ENCODE results near the gene ANGPTL8. TPM values are rescaled to one million over a fixed set of nuclear protein-coding genes. Genes with fewer than 3 reads are reported as not detected.

Gene ANGPTL8
- total and polyA plus RNA-seq, 2 of the 13 experiments (the other 11 are each of a cell fraction or from before 2014, with no cell fraction given) = 27.3 to 243 TPM

DNA sequence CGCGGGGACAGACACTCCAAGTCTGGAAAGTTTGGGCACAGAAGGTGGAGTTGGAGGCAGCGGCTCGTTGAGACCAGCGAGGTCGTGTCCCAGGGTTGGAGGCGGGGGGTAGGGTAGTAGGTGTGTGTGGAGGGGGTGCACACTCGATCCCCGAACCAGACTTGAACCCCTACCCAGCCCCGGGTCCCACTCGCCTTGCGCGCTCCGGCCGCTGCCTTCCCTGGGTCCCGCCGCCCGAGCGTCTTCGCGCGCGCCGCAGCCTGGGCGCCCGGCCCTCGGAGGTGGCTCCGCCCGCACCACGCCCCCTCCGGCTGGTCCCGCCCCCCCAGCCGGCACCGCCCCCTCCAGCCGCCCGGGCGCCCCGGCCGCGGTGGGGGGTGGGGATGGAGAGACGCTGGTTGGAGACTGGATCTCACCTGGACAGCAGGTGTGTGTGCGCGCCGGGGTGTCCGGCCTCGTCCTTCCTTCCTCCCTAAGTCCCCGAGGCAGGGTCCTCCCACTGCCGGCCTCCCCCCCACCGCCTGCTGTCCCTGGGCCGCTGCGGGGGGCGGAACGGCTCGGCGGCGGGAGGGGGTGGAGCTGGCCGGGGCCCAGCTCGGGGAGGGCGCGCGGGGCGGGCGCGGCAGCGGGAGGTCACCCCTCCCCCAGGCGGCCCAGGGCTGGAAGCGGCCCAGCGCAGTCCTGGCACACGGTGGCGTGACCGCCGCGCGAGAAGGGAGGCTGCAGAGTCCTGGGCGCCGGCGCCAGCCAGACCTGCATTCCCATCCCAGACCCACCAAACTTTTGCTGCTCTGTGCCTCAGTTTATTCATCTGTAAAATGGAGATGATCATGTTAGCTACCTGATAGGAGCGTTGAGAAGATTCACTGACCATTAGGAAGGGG is 41.9 kb upstream of the ANGPTL8 start, which contains the start of gene KANK2 (continued):
- TF ChIP-seq, protein P1, sequence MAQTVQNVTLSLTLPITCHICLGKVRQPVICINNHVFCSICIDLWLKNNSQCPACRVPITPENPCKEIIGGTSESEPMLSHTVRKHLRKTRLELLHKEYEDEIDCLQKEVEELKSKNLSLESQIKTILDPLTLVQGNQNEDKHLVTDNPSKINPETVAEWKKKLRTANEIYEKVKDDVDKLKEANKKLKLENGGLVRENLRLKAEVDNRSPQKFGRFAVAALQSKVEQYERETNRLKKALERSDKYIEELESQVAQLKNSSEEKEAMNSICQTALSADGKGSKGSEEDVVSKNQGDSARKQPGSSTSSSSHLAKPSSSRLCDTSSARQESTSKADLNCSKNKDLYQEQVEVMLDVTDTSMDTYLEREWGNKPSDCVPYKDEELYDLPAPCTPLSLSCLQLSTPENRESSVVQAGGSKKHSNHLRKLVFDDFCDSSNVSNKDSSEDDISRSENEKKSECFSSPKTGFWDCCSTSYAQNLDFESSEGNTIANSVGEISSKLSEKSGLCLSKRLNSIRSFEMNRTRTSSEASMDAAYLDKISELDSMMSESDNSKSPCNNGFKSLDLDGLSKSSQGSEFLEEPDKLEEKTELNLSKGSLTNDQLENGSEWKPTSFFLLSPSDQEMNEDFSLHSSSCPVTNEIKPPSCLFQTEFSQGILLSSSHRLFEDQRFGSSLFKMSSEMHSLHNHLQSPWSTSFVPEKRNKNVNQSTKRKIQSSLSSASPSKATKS (CRISPR knock-in tag; IDR thresholded peaks at IDR 0.05) = no peak
- TF ChIP-seq DMAP1 (CRISPR knock-in tag; IDR thresholded peaks at IDR 0.05) = peak; percentile 52; the same call in 1 of the 2 replicates
- TF ChIP-seq NFE2 (CRISPR knock-in tag; IDR thresholded peaks at IDR 0.05) = no peak
- 0 out of 2 replicates have a peak, but pooled peaks have one; percentile 28 for TF ChIP-seq ZNF501 (CRISPR knock-in tag; IDR thresholded peaks at IDR 0.05)
- TF ChIP-seq ZNF335 (CRISPR knock-in tag; IDR thresholded peaks at IDR 0.05) = no peak
- TF ChIP-seq REPIN1 (CRISPR knock-in tag; IDR thresholded peaks at IDR 0.05; ENCODE audit: borderline replicate concordance, low read depth) = no peak
- TF ChIP-seq KLF15 (CRISPR knock-in tag; IDR thresholded peaks at IDR 0.05; ENCODE audit: borderline replicate concordance) = no peak
- no peak for TF ChIP-seq ARNT (IDR thresholded peaks at IDR 0.05)
- TF ChIP-seq, protein P2, sequence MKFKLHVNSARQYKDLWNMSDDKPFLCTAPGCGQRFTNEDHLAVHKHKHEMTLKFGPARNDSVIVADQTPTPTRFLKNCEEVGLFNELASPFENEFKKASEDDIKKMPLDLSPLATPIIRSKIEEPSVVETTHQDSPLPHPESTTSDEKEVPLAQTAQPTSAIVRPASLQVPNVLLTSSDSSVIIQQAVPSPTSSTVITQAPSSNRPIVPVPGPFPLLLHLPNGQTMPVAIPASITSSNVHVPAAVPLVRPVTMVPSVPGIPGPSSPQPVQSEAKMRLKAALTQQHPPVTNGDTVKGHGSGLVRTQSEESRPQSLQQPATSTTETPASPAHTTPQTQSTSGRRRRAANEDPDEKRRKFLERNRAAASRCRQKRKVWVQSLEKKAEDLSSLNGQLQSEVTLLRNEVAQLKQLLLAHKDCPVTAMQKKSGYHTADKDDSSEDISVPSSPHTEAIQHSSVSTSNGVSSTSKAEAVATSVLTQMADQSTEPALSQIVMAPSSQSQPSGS (CRISPR knock-in tag; IDR thresholded peaks at IDR 0.05) = no peak
- TF ChIP-seq SUZ12 (IDR thresholded peaks at IDR 0.05; ENCODE audit: low read depth, low read length) = no peak
- no peak for TF ChIP-seq EED (CRISPR knock-in tag; IDR thresholded peaks at IDR 0.05)
- TF ChIP-seq ZNF672 (CRISPR knock-in tag; IDR thresholded peaks at IDR 0.05) = no peak
- TF ChIP-seq ZNF674 (CRISPR knock-in tag; IDR thresholded peaks at IDR 0.05; ENCODE audit: low read depth) = no peak
- TF ChIP-seq, protein P3, sequence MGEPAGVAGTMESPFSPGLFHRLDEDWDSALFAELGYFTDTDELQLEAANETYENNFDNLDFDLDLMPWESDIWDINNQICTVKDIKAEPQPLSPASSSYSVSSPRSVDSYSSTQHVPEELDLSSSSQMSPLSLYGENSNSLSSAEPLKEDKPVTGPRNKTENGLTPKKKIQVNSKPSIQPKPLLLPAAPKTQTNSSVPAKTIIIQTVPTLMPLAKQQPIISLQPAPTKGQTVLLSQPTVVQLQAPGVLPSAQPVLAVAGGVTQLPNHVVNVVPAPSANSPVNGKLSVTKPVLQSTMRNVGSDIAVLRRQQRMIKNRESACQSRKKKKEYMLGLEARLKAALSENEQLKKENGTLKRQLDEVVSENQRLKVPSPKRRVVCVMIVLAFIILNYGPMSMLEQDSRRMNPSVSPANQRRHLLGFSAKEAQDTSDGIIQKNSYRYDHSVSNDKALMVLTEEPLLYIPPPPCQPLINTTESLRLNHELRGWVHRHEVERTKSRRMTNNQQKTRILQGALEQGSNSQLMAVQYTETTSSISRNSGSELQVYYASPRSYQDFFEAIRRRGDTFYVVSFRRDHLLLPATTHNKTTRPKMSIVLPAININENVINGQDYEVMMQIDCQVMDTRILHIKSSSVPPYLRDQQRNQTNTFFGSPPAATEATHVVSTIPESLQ (CRISPR knock-in tag; conservative IDR thresholded peaks at IDR 0.05) = no peak
- no peak for TF ChIP-seq GTF3A (CRISPR knock-in tag; conservative IDR thresholded peaks at IDR 0.05)
- TF ChIP-seq ZMYM2 (CRISPR knock-in tag; IDR thresholded peaks at IDR 0.05) = no peak
- TF ChIP-seq KDM5A (IDR thresholded peaks at IDR 0.05; ENCODE audit: borderline replicate concordance, low read length) = no peak; the same call in 1 of the 2 replicates
- no peak for TF ChIP-seq ZNF530 (CRISPR knock-in tag; IDR thresholded peaks at IDR 0.05; ENCODE audit: low read depth)
- no peak for TF ChIP-seq RNF2 (conservative IDR thresholded peaks at IDR 0.05; ENCODE audit: low read depth)
- TF ChIP-seq, protein P4, sequence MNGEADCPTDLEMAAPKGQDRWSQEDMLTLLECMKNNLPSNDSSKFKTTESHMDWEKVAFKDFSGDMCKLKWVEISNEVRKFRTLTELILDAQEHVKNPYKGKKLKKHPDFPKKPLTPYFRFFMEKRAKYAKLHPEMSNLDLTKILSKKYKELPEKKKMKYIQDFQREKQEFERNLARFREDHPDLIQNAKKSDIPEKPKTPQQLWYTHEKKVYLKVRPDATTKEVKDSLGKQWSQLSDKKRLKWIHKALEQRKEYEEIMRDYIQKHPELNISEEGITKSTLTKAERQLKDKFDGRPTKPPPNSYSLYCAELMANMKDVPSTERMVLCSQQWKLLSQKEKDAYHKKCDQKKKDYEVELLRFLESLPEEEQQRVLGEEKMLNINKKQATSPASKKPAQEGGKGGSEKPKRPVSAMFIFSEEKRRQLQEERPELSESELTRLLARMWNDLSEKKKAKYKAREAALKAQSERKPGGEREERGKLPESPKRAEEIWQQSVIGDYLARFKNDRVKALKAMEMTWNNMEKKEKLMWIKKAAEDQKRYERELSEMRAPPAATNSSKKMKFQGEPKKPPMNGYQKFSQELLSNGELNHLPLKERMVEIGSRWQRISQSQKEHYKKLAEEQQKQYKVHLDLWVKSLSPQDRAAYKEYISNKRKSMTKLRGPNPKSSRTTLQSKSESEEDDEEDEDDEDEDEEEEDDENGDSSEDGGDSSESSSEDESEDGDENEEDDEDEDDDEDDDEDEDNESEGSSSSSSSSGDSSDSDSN (CRISPR knock-in tag; IDR thresholded peaks at IDR 0.05) = no peak
- TF ChIP-seq ZFP1 (CRISPR knock-in tag; IDR thresholded peaks at IDR 0.05) = 0 out of 2 replicates have a peak, but pooled peaks have one; percentile 43
- no peak for TF ChIP-seq NR2F2 (IDR thresholded peaks at IDR 0.05; ENCODE audit: borderline replicate concordance, low read depth)
- TF ChIP-seq RCOR2 (CRISPR knock-in tag; IDR thresholded peaks at IDR 0.05) = peak; percentile 80
- TF ChIP-seq ZSCAN29 (CRISPR knock-in tag; conservative IDR thresholded peaks at IDR 0.05) = no peak

All from HepG2 (cell line).